ENCODE measurements around the gene SKI. TPM values are rescaled to one million over a fixed set of nuclear protein-coding genes. Genes with fewer than 3 reads are reported as not detected.
A peak's percentile ranks its signal among the peaks of the same experiment; 100 is the strongest.

SKI gene
- total and polyA plus RNA-seq, 2 of the 4 experiments (the other 2 are of a cell fraction): 2.3 to 20.1 TPM

GRCh38 chr1:2314803-2315673 is 86.9 kb downstream of the SKI start:
- Histone ChIP-seq H2AK9ac (replicated peaks; ENCODE audit: low read depth, low read length, poor library complexity) (peak overlapping the region; percentile 90), H3K9me1 (ENCODE audit: insufficient read depth, low read length) (0 out of 2 replicates have a peak, but pooled peaks cover 4% of the 10 kb centered on the region), H2BK120ac (ENCODE audit: low read depth, low read length) (peak overlapping the region; percentile 74), H3K9me3 (ENCODE audit: control insufficient read depth, insufficient read depth, low read length) (no peaks in the 10 kb centered on the region), H3K4me2 (ENCODE audit: low read depth, low read length) (peak overlapping the region; percentile 51), H3K4me1 (ENCODE audit: control insufficient read depth, insufficient read depth, low read length) (peaks cover 32% of the 10 kb centered on the region), H3K27me3 (ENCODE audit: control insufficient read depth, insufficient read depth, low read length) (no peaks in the 10 kb centered on the region), H3K27ac (ENCODE audit: insufficient read depth, low read length) (peak overlapping the region; percentile 68), H3K4ac (ENCODE audit: low read depth, low read length) (peak overlapping the region; percentile 88), H3K56ac (ENCODE audit: extremely low read depth, insufficient read depth, low read length) (no peak overlapping the region), H2AK5ac (ENCODE audit: low read depth, low read length) (peak overlapping the region; percentile 91), H2BK20ac (ENCODE audit: low read depth, low read length) (peak overlapping the region; percentile 76; the same call in 1 of the 2 replicates), H4K5ac (ENCODE audit: low read depth, low read length) (peak overlapping the region; percentile 62; the same call in 1 of the 2 replicates), H2AFZ (replicated peaks; ENCODE audit: low read length, poor library complexity) (peak overlapping the region; percentile 88), H3K36me3 (ENCODE audit: control insufficient read depth, insufficient read depth, low read length) (peaks cover 5% of the 10 kb centered on the region; the same call in 1 of the 2 replicates), H3K14ac (replicated peaks; ENCODE audit: low read depth, low read length) (peak overlapping the region; percentile 51), H3K4me3 (ENCODE audit: insufficient read depth, low read depth, low read length) (peak overlapping the region; percentile 44), H2BK5ac (ENCODE audit: low read depth, low read length, poor library complexity, severe bottlenecking) (peak overlapping the region; percentile 48), H4K91ac (ENCODE audit: insufficient read depth, low read depth, low read length) (peak overlapping the region; percentile 93), H4K8ac (ENCODE audit: low read depth in 2 of 2, low read length in 2 of 2) (peak overlapping the region; percentile 80 to 92; a peak in 3 of 4 replicates), H2BK15ac (ENCODE audit: low read depth, low read length) (no peak overlapping the region; the same call in 2 of the 3 replicates), H4K20me1 (ENCODE audit: insufficient read depth, low read length) (0 out of 2 replicates have a peak, but pooled peaks cover 3% of the 10 kb centered on the region), H3K23ac (ENCODE audit: low read depth, low read length) (no peak overlapping the region), H3K9ac (ENCODE audit: low read depth, low read length) (peak overlapping the region; percentile 50; the same call in 1 of the 2 replicates), H3K18ac (ENCODE audit: low read depth, low read length) (no peak overlapping the region; the same call in 1 of the 2 replicates), H3K79me1 (ENCODE audit: low read depth in 1 of 2, low read length in 2 of 2) (peaks cover 0 to 36% of the 10 kb centered on the region in 2 experiments; a peak in 1 of 4 replicates)
- dilution Hi-C loops (cut with HindIII; ENCODE audit: low sequenced_read_pairs, unreplicated experiment) (no loop called here), in situ Hi-C loops (cut with MboI; ENCODE audit: low sequenced_read_pairs) (no loop called here), intact Hi-C loops (cut with micrococcal nuclease) (loop anchor here (5.0 kb wide), 2 partner anchors 67 to 118 kb away; no protein-coding TSS in a partner anchor)
- 35% methylated on average over 11 of the region's 91 CpGs; no CpG with 5 or more reads in 1 of the 2 experiments for WGBS, 2 experiments (ENCODE audit: extremely low coverage in 2 of 2, insufficient read length in 1 of 2)
- ChIA-PET POLR2A (ENCODE audit: unreplicated experiment) (interaction anchor here (0.7 kb wide), 2 partner anchors 8 to 303 kb away, joined by 3 read pairs; no protein-coding TSS in a partner anchor), CTCF (interaction anchor here (1.0 to 1.6 kb wide), 4 partner anchors 19 to 83 kb away, joined by 3 to 5 read pairs (median 4); no protein-coding TSS in a partner anchor)
- TF ChIP-seq MAZ (IDR thresholded peaks at IDR 0.05; ENCODE audit: borderline replicate concordance, low read depth, low read length): peak; percentile 15; the same call in 1 of the 2 replicates
- TF ChIP-seq RCOR1 (IDR thresholded peaks at IDR 0.05; ENCODE audit: insufficient replicate concordance, low read length): no peak
- no peak for TF ChIP-seq CHD1 (IDR thresholded peaks at IDR 0.05; ENCODE audit: low read depth, low read length)
- TF ChIP-seq CTCF (conservative IDR thresholded peaks at IDR 0.05; ENCODE audit: low read depth, low read length): peak; percentile 47
- BruUV-seq (replicated peaks): no TSS peak
- peak; percentile 39 for DNase-seq
- peak; percentile 65 for ATAC-seq (ENCODE audit: low read depth)
